ENCODE results near the gene CCDC175.
A peak's percentile ranks its signal among the peaks of the same experiment; 100 is the strongest.

The CCDC175 gene
- 0 to 0.11 (median 0) reads per million in 9 experiments for total RNA-seq

- no peaks in the 10 kb centered on the region for H3K9me3 Mint-ChIP-seq
- ATAC-seq (replicated peaks) = peak; percentile 97
- peaks cover 6 to 11% of the 10 kb centered on the region in 2 donors for H3K4me1 Mint-ChIP-seq (ENCODE audit: low read depth in 2 of 2)
- H3K27ac Mint-ChIP-seq = peak within 1 kb of the TSS; percentile 47 to 86
- peaks cover 2% of the 10 kb centered on the region for H3K36me3 Mint-ChIP-seq (ENCODE audit: insufficient read depth)
- peaks cover 23 to 26% of the 10 kb centered on the region in 2 donors for H3K27me3 Mint-ChIP-seq
- DNase-seq = peak; percentile 65 to 70 (median 69)
- H3K4me3 Mint-ChIP-seq = peak within 1 kb of the TSS; percentile 71 to 81
Observed at GRCh38 chr14:59576332-59577294, at the start of gene CCDC175. Gene CCDC175 (minus strand): TSS chr14:59576812. CDS start chr14:59576775, 37 bp downstream.

- no peak overlapping the region for H3K4me3 Mint-ChIP-seq
- peaks cover 9 to 11% of the 10 kb centered on the region in 2 donors for H3K27me3 Mint-ChIP-seq
- DNase-seq (no peak), ATAC-seq (replicated peaks) (no peak)
- H3K36me3 Mint-ChIP-seq (ENCODE audit: insufficient read depth) = no peaks in the 10 kb centered on the region
- no peaks in the 10 kb centered on the region for H3K4me1 Mint-ChIP-seq (ENCODE audit: low read depth in 2 of 2)
- H3K27ac Mint-ChIP-seq = no peak overlapping the region
- H3K9me3 Mint-ChIP-seq = no peaks in the 10 kb centered on the region
Observed at GRCh38 chr14:59622631-59623030, 46.0 kb upstream of the CCDC175 start.

GRCh38 chr14:59619061-59619460, 42.4 kb upstream of the CCDC175 start:
- H3K4me1 Mint-ChIP-seq (ENCODE audit: low read depth in 2 of 2) = no peaks in the 10 kb centered on the region
- no peak overlapping the region for H3K27ac Mint-ChIP-seq
- H3K27me3 Mint-ChIP-seq = peaks cover 9 to 15% of the 10 kb centered on the region in 2 donors

GRCh38 chr14:59601056-59601455, 24.4 kb upstream of the CCDC175 start:
- H3K4me3 Mint-ChIP-seq = no peak overlapping the region
- no peaks in the 10 kb centered on the region for H3K9me3 Mint-ChIP-seq
- ATAC-seq (replicated peaks) (no peak), DNase-seq (no peak)
- H3K27ac Mint-ChIP-seq = no peak overlapping the region
- no peaks in the 10 kb centered on the region for H3K4me1 Mint-ChIP-seq (ENCODE audit: low read depth in 2 of 2)
- no peaks in the 10 kb centered on the region for H3K36me3 Mint-ChIP-seq (ENCODE audit: insufficient read depth)
- H3K27me3 Mint-ChIP-seq = peaks cover 14 to 16% of the 10 kb centered on the region in 2 donors

More at GRCh38 chr14:59619061-59619460, 42.4 kb upstream of the CCDC175 start:
- no peaks in the 10 kb centered on the region for H3K36me3 Mint-ChIP-seq (ENCODE audit: insufficient read depth)
- ATAC-seq (replicated peaks) (no peak), DNase-seq (no peak)
- no peaks in the 10 kb centered on the region for H3K9me3 Mint-ChIP-seq
- no peak overlapping the region for H3K4me3 Mint-ChIP-seq

- ATAC-seq (replicated peaks) (no peak), DNase-seq (no peak)
- H3K27ac Mint-ChIP-seq = no peak overlapping the region
- H3K36me3 Mint-ChIP-seq (ENCODE audit: insufficient read depth) = no peaks in the 10 kb centered on the region
- H3K9me3 Mint-ChIP-seq = no peaks in the 10 kb centered on the region
- H3K27me3 Mint-ChIP-seq = peaks cover 14 to 16% of the 10 kb centered on the region in 2 donors
- H3K4me3 Mint-ChIP-seq = no peak overlapping the region
- no peaks in the 10 kb centered on the region for H3K4me1 Mint-ChIP-seq (ENCODE audit: low read depth in 2 of 2)
Observed at GRCh38 chr14:59600211-59600945, 23.8 kb upstream of the CCDC175 start.

GRCh38 chr14:59595071-59595470, 18.5 kb upstream of the CCDC175 start:
- DNase-seq (no peak), ATAC-seq (replicated peaks) (no peak)
- peaks cover 0 to 2% of the 10 kb centered on the region in 2 donors for H3K9me3 Mint-ChIP-seq
- H3K27ac Mint-ChIP-seq = no peak overlapping the region
- H3K4me3 Mint-ChIP-seq = no peak overlapping the region
- H3K27me3 Mint-ChIP-seq = peaks cover 10 to 35% of the 10 kb centered on the region in 2 donors
- no peaks in the 10 kb centered on the region for H3K4me1 Mint-ChIP-seq (ENCODE audit: low read depth in 2 of 2)
- no peaks in the 10 kb centered on the region for H3K36me3 Mint-ChIP-seq (ENCODE audit: insufficient read depth)

- DNase-seq = no peak
- Mint-ChIP-seq H3K4me1 (ENCODE audit: low read depth in 2 of 2) (peaks cover 0 to 2% of the 10 kb centered on the region in 2 donors), H3K9me3 (peaks cover 0 to 2% of the 10 kb centered on the region in 2 donors), H3K27me3 (peaks cover 0 to 20% of the 10 kb centered on the region in 2 donors), H3K4me3 (no peak overlapping the region), H3K27ac (no peak overlapping the region), H3K36me3 (ENCODE audit: insufficient read depth) (no peaks in the 10 kb centered on the region)
- ATAC-seq (replicated peaks) = no peak
Observed at GRCh38 chr14:59591641-59592370, 15.2 kb upstream of the CCDC175 start.

GRCh38 chr14:59588101-59588500, 11.5 kb upstream of the CCDC175 start:
- peaks cover 6 to 7% of the 10 kb centered on the region in 2 donors for H3K4me1 Mint-ChIP-seq (ENCODE audit: low read depth in 2 of 2)
- DNase-seq (no peak), ATAC-seq (replicated peaks) (no peak)
- H3K36me3 Mint-ChIP-seq (ENCODE audit: insufficient read depth) = no peaks in the 10 kb centered on the region
- peaks cover 0 to 2% of the 10 kb centered on the region in 2 donors for H3K9me3 Mint-ChIP-seq
- no peak overlapping the region for H3K4me3 Mint-ChIP-seq
- peaks cover 0 to 6% of the 10 kb centered on the region in 2 donors for H3K27me3 Mint-ChIP-seq
- no peak overlapping the region for H3K27ac Mint-ChIP-seq

GRCh38 chr14:59585891-59586554, 9.4 kb upstream of the CCDC175 start:
- Mint-ChIP-seq H3K4me3 (peak overlapping the region; percentile 30 to 44), H3K9me3 (no peaks in the 10 kb centered on the region), H3K27ac (peak overlapping the region in 1 of 2 donors; percentile 45), H3K4me1 (ENCODE audit: low read depth in 2 of 2) (peaks cover 6 to 7% of the 10 kb centered on the region in 2 donors), H3K27me3 (no peaks in the 10 kb centered on the region), H3K36me3 (ENCODE audit: insufficient read depth) (no peaks in the 10 kb centered on the region)
- DNase-seq (no peak), ATAC-seq (replicated peaks) (no peak)

GRCh38 chr14:59583755-59584154, 7.1 kb upstream of the CCDC175 start:
- Mint-ChIP-seq H3K4me3 (no peak overlapping the region), H3K27me3 (peaks cover 11 to 12% of the 10 kb centered on the region in 2 donors), H3K4me1 (ENCODE audit: low read depth in 2 of 2) (peaks cover 6 to 7% of the 10 kb centered on the region in 2 donors), H3K27ac (no peak overlapping the region), H3K36me3 (ENCODE audit: insufficient read depth) (no peaks in the 10 kb centered on the region), H3K9me3 (no peaks in the 10 kb centered on the region)
- ATAC-seq (replicated peaks) = no peak
- no peak for DNase-seq

- Mint-ChIP-seq H3K36me3 (ENCODE audit: insufficient read depth) (no peaks in the 10 kb centered on the region), H3K4me1 (ENCODE audit: low read depth in 2 of 2) (peaks cover 4 to 7% of the 10 kb centered on the region in 2 donors), H3K27ac (no peak overlapping the region), H3K27me3 (peaks cover 11 to 17% of the 10 kb centered on the region in 2 donors), H3K4me3 (no peak overlapping the region), H3K9me3 (no peaks in the 10 kb centered on the region)
- DNase-seq (no peak), ATAC-seq (replicated peaks) (no peak)
Observed at GRCh38 chr14:59582845-59583509, 6.4 kb upstream of the CCDC175 start.

GRCh38 chr14:59582161-59582560, 5.5 kb upstream of the CCDC175 start:
- no peaks in the 10 kb centered on the region for H3K36me3 Mint-ChIP-seq (ENCODE audit: insufficient read depth)
- no peak overlapping the region for H3K27ac Mint-ChIP-seq
- ATAC-seq (replicated peaks) = no peak
- no peaks in the 10 kb centered on the region for H3K9me3 Mint-ChIP-seq
- H3K4me1 Mint-ChIP-seq (ENCODE audit: low read depth in 2 of 2) = peaks cover 3 to 7% of the 10 kb centered on the region in 2 donors
- peaks cover 13 to 17% of the 10 kb centered on the region in 2 donors for H3K27me3 Mint-ChIP-seq
- no peak overlapping the region for H3K4me3 Mint-ChIP-seq
- no peak for DNase-seq
